Panc1 (cell line): Measurements from ENCODE around the gene BPGM. TPM values are rescaled to one million over a fixed set of nuclear protein-coding genes. Genes with fewer than 3 reads are reported as not detected.

Experiments
- ATAC-seq: fragments of 200-7000 bp; cut with Tn5 transposase; 2 replicates; pipeline ENCODE4 v1.9.1; 2020; ENCODE audit warnings: mild to moderate bottlenecking, moderate library complexity
- BruUV-seq: library from RNA; stranded (reverse); fragments of 400-500 nt; replicated peaks from 2 replicates; lab custom pipeline; 2021; lab: Mats Ljungman, UMichigan
- CTCF ChIA-PET: fragments of 300-600 bp; sonication (Branson Sonifier 250); formaldehyde crosslinking; loops from one replicate; lab custom pipeline; 2022; ENCODE audit warnings: antibody characterized with exemption; lab: Charles Lee
- POLR2A ChIA-PET: fragments of 300-600 bp; sonication (Branson Sonifier 250); formaldehyde crosslinking; loops from one replicate; lab custom pipeline; 2022; ENCODE audit warnings: antibody characterized with exemption; lab: Charles Lee
- DNase-seq: peaks from one replicate; pipeline ENCODE4 v3.0.0-alpha.2; 2010; ENCODE audit warnings: low read depth, low spot score
- H3K27ac ChIP-seq: 2 replicates; pipeline ENCODE4 v1.5.1; 2011; ENCODE audit warnings: mild to moderate bottlenecking, low read length, inconsistent platforms
- H3K27me3 ChIP-seq: fragments of 200-500 bp; sonication (Bioruptor generic); 2 replicates; pipeline ENCODE4 v1.6.0; 2014; ENCODE audit warnings: low read length, inconsistent platforms; ENCODE audit not compliant: control insufficient read depth, insufficient read depth
- H3K36me3 ChIP-seq: fragments of 200-500 bp; sonication (Bioruptor generic); 2 replicates; pipeline ENCODE4 v1.5.1; 2014; ENCODE audit warnings: inconsistent platforms, mild to moderate bottlenecking, low read length, moderate library complexity; ENCODE audit not compliant: control insufficient read depth, insufficient read depth
- H3K4me1 ChIP-seq: 2 replicates; pipeline ENCODE4 v1.5.1; 2011; ENCODE audit warnings: inconsistent platforms, mild to moderate bottlenecking, low read length, moderate library complexity; ENCODE audit not compliant: control insufficient read depth, insufficient read depth
- H3K4me3 ChIP-seq, 2 experiments: 2 replicates each; pipeline ENCODE4 v1.5.1; 2011 to 2012; ENCODE audit warnings: low read depth in 2 of 2, low read length in 2 of 2, mild to moderate bottlenecking in 2 of 2, inconsistent platforms in 1 of 2, moderate library complexity in 1 of 2
- H3K9me3 ChIP-seq: fragments of 200-500 bp; sonication (Bioruptor generic); 2 replicates; pipeline ENCODE4 v1.5.1; 2014; ENCODE audit warnings: low read depth, mild to moderate bottlenecking, inconsistent platforms, low read length, moderate library complexity; ENCODE audit not compliant: control insufficient read depth, insufficient read depth
- POLR2AphosphoS5 ChIP-seq: IDR thresholded peaks from 2 replicates; pipeline ENCODE4 v1.6.1; 2012; ENCODE audit warnings: mild to moderate bottlenecking, low read depth, low read length, moderate library complexity
- SIN3A ChIP-seq: IDR thresholded peaks from 2 replicates; pipeline ENCODE4 v1.6.1; 2012; ENCODE audit warnings: low read depth, mild to moderate bottlenecking, low read length, moderate library complexity, borderline replicate concordance; ENCODE audit not compliant: insufficient read depth
- TCF7L2 ChIP-seq: IDR thresholded peaks from 2 replicates; pipeline ENCODE4 v1.6.1; 2011; ENCODE audit warnings: mild to moderate bottlenecking, low read depth, low read length, inconsistent platforms
- in situ Hi-C: cut with HindIII; loops from 2 replicates; pipeline ENCODE4 v1.10.0; 2016; ENCODE audit warnings: low sequenced_read_pairs, low pct_unique_long_range_greater_than_20kb
- intact Hi-C: fragments of 100-400 bp; cut with micrococcal nuclease; formaldehyde crosslinking; loops from one replicate; pipeline ENCODE4 v1.10.0; 2022; ENCODE audit not compliant: unreplicated experiment
- total RNA-seq: library from RNA; stranded (reverse); gene quantifications from one replicate; pipeline ENCODE4 v1.2.1, GENCODE V29; 2021; ENCODE audit not compliant: unreplicated experiment
- TF ChIP-seq, protein P1 (sequence below), 2 experiments: IDR thresholded peaks; 2 replicates each; pipeline ENCODE4 v1.6.1; 2011 to 2012; ENCODE audit warnings: low read depth in 2 of 2, control low read depth in 1 of 2, low read length in 1 of 2, mild to moderate bottlenecking in 1 of 2, moderate library complexity in 1 of 2; ENCODE audit not compliant: insufficient read depth in 1 of 2
- TF ChIP-seq, protein P2 (sequence below): fragments of 450-650 bp; IDR thresholded peaks from 2 replicates; pipeline ENCODE4 v1.5.1; 2017; ENCODE audit warnings: mild to moderate bottlenecking

The BPGM gene
- total RNA-seq, 1 experiment from 2014 or later: 10.7 TPM

DNA sequence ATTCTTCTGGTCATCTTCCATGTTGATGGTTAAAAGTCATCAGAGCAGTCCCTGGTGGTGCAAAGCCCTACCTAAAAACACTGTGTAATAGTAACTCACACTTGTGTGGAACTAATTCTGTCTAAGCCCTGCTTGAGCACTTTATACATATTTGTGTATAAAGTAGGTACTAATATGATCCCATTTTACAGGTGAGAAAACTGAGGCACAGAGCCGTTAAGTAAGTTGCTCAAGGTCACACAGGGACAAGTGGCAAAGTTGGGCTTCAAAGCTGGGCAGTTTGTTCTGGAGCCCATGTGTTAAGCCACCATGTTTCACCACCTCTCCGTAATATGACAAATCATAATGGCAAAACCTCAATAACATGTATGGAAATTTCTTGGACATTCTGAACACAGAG, 48.1 kb downstream of the BPGM start:
- no peak for TF ChIP-seq TCF7L2
- TF ChIP-seq, protein P1, sequence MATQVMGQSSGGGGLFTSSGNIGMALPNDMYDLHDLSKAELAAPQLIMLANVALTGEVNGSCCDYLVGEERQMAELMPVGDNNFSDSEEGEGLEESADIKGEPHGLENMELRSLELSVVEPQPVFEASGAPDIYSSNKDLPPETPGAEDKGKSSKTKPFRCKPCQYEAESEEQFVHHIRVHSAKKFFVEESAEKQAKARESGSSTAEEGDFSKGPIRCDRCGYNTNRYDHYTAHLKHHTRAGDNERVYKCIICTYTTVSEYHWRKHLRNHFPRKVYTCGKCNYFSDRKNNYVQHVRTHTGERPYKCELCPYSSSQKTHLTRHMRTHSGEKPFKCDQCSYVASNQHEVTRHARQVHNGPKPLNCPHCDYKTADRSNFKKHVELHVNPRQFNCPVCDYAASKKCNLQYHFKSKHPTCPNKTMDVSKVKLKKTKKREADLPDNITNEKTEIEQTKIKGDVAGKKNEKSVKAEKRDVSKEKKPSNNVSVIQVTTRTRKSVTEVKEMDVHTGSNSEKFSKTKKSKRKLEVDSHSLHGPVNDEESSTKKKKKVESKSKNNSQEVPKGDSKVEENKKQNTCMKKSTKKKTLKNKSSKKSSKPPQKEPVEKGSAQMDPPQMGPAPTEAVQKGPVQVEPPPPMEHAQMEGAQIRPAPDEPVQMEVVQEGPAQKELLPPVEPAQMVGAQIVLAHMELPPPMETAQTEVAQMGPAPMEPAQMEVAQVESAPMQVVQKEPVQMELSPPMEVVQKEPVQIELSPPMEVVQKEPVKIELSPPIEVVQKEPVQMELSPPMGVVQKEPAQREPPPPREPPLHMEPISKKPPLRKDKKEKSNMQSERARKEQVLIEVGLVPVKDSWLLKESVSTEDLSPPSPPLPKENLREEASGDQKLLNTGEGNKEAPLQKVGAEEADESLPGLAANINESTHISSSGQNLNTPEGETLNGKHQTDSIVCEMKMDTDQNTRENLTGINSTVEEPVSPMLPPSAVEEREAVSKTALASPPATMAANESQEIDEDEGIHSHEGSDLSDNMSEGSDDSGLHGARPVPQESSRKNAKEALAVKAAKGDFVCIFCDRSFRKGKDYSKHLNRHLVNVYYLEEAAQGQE (IDR thresholded peaks at IDR 0.05; ENCODE audit: insufficient read depth in 1 of 2, low read depth in 2 of 2, low read length in 1 of 2): no peak
- no peak for TF ChIP-seq SIN3A
- TF ChIP-seq, protein P2, sequence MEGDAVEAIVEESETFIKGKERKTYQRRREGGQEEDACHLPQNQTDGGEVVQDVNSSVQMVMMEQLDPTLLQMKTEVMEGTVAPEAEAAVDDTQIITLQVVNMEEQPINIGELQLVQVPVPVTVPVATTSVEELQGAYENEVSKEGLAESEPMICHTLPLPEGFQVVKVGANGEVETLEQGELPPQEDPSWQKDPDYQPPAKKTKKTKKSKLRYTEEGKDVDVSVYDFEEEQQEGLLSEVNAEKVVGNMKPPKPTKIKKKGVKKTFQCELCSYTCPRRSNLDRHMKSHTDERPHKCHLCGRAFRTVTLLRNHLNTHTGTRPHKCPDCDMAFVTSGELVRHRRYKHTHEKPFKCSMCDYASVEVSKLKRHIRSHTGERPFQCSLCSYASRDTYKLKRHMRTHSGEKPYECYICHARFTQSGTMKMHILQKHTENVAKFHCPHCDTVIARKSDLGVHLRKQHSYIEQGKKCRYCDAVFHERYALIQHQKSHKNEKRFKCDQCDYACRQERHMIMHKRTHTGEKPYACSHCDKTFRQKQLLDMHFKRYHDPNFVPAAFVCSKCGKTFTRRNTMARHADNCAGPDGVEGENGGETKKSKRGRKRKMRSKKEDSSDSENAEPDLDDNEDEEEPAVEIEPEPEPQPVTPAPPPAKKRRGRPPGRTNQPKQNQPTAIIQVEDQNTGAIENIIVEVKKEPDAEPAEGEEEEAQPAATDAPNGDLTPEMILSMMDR: no peak
- TF ChIP-seq POLR2AphosphoS5: no peak
- POLR2A ChIA-PET: no interaction called here
- Histone ChIP-seq H3K4me1 (no peaks in the 10 kb centered on the region), H3K36me3 (no peaks in the 10 kb centered on the region), H3K27me3 (no peaks in the 10 kb centered on the region), H3K9me3 (no peaks in the 10 kb centered on the region), H3K4me3 (no peak overlapping the region), H3K27ac (no peak overlapping the region)
- DNase-seq (no peak), ATAC-seq (no peak)
- no TSS peak for BruUV-seq
- in situ Hi-C loops (no loop called here), intact Hi-C loops (no loop called here)
- CTCF ChIA-PET: interaction anchor here (0.6 kb wide), 1 partner anchor 196 kb away, joined by 7 read pairs; no protein-coding TSS in a partner anchor

DNA sequence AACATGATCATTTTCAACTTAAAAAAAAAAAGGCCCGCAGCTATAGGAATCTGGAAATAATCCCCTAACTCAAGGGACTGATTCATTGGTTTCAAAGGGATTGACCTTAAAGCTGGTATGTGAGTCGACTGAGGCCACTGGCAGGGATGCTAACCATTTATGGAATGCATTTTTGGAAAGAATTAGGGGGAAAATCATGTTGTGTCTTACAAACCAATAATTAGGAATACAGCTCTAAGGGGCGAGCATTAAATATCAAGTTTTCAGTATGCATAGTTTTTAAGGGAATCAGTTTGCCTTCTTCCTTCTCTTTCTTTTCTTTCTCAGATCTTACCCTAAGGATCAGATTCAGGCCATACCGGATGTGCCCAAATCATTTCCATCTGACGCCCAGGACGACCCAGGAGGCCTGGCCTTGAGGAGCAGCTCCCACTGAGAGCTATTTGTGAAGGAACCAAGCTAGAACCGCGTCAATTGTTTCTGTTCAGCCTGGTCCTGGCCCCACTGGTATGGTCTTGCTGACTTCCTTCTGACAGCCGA, 48.7 kb downstream of the BPGM start:
- Histone ChIP-seq H3K27ac (no peak overlapping the region), H3K27me3 (no peaks in the 10 kb centered on the region), H3K9me3 (no peaks in the 10 kb centered on the region), H3K4me1 (no peaks in the 10 kb centered on the region), H3K36me3 (no peaks in the 10 kb centered on the region), H3K4me3 (no peak overlapping the region)
- POLR2A ChIA-PET: no interaction called here
- no TSS peak for BruUV-seq
- DNase-seq (no peak), ATAC-seq (no peak)
- CTCF ChIA-PET: interaction anchor here (0.6 to 0.7 kb wide), 2 partner anchors 196 to 249 kb away, joined by 3 to 7 read pairs; no protein-coding TSS in a partner anchor
- no peak for TF ChIP-seq TCF7L2
- TF ChIP-seq, protein P1 (IDR thresholded peaks at IDR 0.05; ENCODE audit: insufficient read depth in 1 of 2, low read depth in 2 of 2, low read length in 1 of 2): no peak
- no peak for TF ChIP-seq SIN3A
- TF ChIP-seq, protein P2: no peak
- TF ChIP-seq POLR2AphosphoS5: no peak
- intact Hi-C loops (no loop called here), in situ Hi-C loops (no loop called here)
